ENCODE results near the gene UNC13D.

- TF ChIP-seq CTCF (IDR thresholded peaks at IDR 0.05) (no peak), EP300 (IDR thresholded peaks at IDR 0.05) (no peak), POLR2AphosphoS5 (IDR thresholded peaks at IDR 0.05) (no peak), POLR2A (IDR thresholded peaks at IDR 0.05; ENCODE audit: low read depth) (no peak)
These were observed 36.1 kb upstream of the UNC13D start for GRCh38 chr17:75880266-75880665.

All from esophagus muscularis mucosa (tissue), 4 donors.